ENCODE measurements around the gene NUP205. TPM values are rescaled to one million over a fixed set of nuclear protein-coding genes. Genes with fewer than 3 reads are reported as not detected.

NUP205 gene
- total RNA-seq, 6 experiments from 2014 or later: 32.3 to 54.7 (median 49.9) TPM

- H3K27ac Mint-ChIP-seq: peak overlapping the region; percentile 86
- peaks cover 79% of the 10 kb centered on the region for H3K4me1 Mint-ChIP-seq (ENCODE audit: low read depth)
- peak overlapping the region; percentile 52 for H3K4me3 Mint-ChIP-seq
- no peaks in the 10 kb centered on the region; the same call in 1 of the 2 replicates for H3K27me3 Mint-ChIP-seq (ENCODE audit: insufficient read depth)
- TF ChIP-seq, protein P1, sequence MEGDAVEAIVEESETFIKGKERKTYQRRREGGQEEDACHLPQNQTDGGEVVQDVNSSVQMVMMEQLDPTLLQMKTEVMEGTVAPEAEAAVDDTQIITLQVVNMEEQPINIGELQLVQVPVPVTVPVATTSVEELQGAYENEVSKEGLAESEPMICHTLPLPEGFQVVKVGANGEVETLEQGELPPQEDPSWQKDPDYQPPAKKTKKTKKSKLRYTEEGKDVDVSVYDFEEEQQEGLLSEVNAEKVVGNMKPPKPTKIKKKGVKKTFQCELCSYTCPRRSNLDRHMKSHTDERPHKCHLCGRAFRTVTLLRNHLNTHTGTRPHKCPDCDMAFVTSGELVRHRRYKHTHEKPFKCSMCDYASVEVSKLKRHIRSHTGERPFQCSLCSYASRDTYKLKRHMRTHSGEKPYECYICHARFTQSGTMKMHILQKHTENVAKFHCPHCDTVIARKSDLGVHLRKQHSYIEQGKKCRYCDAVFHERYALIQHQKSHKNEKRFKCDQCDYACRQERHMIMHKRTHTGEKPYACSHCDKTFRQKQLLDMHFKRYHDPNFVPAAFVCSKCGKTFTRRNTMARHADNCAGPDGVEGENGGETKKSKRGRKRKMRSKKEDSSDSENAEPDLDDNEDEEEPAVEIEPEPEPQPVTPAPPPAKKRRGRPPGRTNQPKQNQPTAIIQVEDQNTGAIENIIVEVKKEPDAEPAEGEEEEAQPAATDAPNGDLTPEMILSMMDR (IDR thresholded peaks at IDR 0.05): no peak
- DNase-seq: no peak
- peaks cover 29% of the 10 kb centered on the region for H3K36me3 Mint-ChIP-seq (ENCODE audit: low read depth)
- H3K9me3 Mint-ChIP-seq: no peaks in the 10 kb centered on the region
Measured at GRCh38 chr7:135669774-135670173, 112.1 kb downstream of the NUP205 start.

GRCh38 chr7:135670179-135670578, 112.5 kb downstream of the NUP205 start:
- TF ChIP-seq, protein P1 (IDR thresholded peaks at IDR 0.05): no peak; the same call in 1 of the 2 replicates
- H3K36me3 Mint-ChIP-seq (ENCODE audit: low read depth): peaks cover 28% of the 10 kb centered on the region
- H3K4me3 Mint-ChIP-seq: peak overlapping the region; percentile 52
- no peaks in the 10 kb centered on the region for H3K9me3 Mint-ChIP-seq
- peak overlapping the region; percentile 86 for H3K27ac Mint-ChIP-seq
- peaks cover 75% of the 10 kb centered on the region for H3K4me1 Mint-ChIP-seq (ENCODE audit: low read depth)
- H3K27me3 Mint-ChIP-seq (ENCODE audit: insufficient read depth): no peaks in the 10 kb centered on the region; the same call in 1 of the 2 replicates
- peak; percentile 79 for DNase-seq

DNA sequence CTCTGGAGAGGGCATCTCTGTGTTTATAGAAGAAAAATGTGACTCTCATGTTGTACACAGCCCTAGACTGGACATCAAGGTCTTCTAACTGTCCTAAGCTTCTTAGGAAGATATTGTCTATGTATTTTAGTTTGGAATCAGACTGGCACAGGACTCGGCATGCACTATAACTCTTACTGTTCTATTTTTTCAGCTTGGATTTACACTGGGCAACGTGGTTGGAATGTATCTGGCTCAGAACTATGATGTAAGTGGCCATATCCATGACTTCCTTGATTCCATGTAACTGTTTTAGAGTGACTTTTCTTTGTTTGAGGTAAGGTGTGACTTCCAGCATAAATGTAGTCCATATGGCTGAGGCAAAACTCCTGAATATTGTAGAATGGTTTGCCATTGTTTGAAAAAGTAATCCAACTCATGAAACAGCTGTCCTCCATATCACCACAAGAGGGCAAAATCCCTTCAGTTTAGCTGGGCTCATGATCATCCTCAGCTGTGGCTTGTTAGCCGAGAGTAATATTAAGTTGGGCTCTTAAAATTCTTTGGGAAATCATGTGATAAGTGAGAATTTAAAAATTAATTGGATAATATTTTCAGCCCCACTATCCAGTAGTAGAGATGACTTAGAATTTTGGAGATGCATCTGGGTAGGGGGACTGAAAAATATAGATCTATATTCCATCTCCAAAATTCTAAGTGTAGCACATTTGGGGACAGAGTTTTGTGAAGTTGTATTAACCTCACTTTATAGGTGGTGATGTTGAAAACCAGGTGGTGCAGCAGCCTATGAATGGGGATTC, 115.0 kb downstream of the NUP205 start:
- H3K27ac Mint-ChIP-seq: peak overlapping the region; percentile 77
- H3K27me3 Mint-ChIP-seq (ENCODE audit: insufficient read depth): no peaks in the 10 kb centered on the region

GRCh38 chr7:135673360-135673706, 115.6 kb downstream of the NUP205 start:
- TF ChIP-seq, protein P1 (IDR thresholded peaks at IDR 0.05): no peak
- H3K9me3 Mint-ChIP-seq: no peaks in the 10 kb centered on the region
- H3K36me3 Mint-ChIP-seq (ENCODE audit: low read depth): peaks cover 27% of the 10 kb centered on the region
- H3K27me3 Mint-ChIP-seq (ENCODE audit: insufficient read depth): no peaks in the 10 kb centered on the region
- H3K27ac Mint-ChIP-seq: peak overlapping the region; percentile 77
- no peak for DNase-seq
- H3K4me1 Mint-ChIP-seq (ENCODE audit: low read depth): peaks cover 77% of the 10 kb centered on the region
- H3K4me3 Mint-ChIP-seq: peak overlapping the region; percentile 40

More for the DNA sequence above, 115.0 kb downstream of the NUP205 start:
- no peaks in the 10 kb centered on the region for H3K9me3 Mint-ChIP-seq
- DNase-seq: peak; percentile 62
- H3K4me1 Mint-ChIP-seq (ENCODE audit: low read depth): peaks cover 71% of the 10 kb centered on the region
- peak overlapping the region; percentile 40 for H3K4me3 Mint-ChIP-seq
- peaks cover 29% of the 10 kb centered on the region for H3K36me3 Mint-ChIP-seq (ENCODE audit: low read depth)
- TF ChIP-seq, protein P1 (IDR thresholded peaks at IDR 0.05): peak; percentile 94

GRCh38 chr7:135678612-135679575, 121.2 kb downstream of the NUP205 start:
- no peaks in the 10 kb centered on the region for H3K9me3 Mint-ChIP-seq
- H3K27ac Mint-ChIP-seq: peak overlapping the region; percentile 76
- peaks cover 59% of the 10 kb centered on the region for H3K4me1 Mint-ChIP-seq (ENCODE audit: low read depth)
- H3K27me3 Mint-ChIP-seq (ENCODE audit: insufficient read depth): no peaks in the 10 kb centered on the region
- peaks cover 32% of the 10 kb centered on the region for H3K36me3 Mint-ChIP-seq (ENCODE audit: low read depth)
- peak; percentile 36 for DNase-seq
- H3K4me3 Mint-ChIP-seq: peak overlapping the region; percentile 64; the same call in 1 of the 2 replicates
- TF ChIP-seq, protein P1 (IDR thresholded peaks at IDR 0.05): no peak
